NCI-H128 (cell line): ENCODE data around the gene DIP2C.

Source experiments
- DNase-seq: peaks from one replicate; lab custom pipeline; 2025; ENCODE audit not compliant: unreplicated experiment; lab: John Stamatoyannopoulos, UW

Gene DIP2C, protein sequence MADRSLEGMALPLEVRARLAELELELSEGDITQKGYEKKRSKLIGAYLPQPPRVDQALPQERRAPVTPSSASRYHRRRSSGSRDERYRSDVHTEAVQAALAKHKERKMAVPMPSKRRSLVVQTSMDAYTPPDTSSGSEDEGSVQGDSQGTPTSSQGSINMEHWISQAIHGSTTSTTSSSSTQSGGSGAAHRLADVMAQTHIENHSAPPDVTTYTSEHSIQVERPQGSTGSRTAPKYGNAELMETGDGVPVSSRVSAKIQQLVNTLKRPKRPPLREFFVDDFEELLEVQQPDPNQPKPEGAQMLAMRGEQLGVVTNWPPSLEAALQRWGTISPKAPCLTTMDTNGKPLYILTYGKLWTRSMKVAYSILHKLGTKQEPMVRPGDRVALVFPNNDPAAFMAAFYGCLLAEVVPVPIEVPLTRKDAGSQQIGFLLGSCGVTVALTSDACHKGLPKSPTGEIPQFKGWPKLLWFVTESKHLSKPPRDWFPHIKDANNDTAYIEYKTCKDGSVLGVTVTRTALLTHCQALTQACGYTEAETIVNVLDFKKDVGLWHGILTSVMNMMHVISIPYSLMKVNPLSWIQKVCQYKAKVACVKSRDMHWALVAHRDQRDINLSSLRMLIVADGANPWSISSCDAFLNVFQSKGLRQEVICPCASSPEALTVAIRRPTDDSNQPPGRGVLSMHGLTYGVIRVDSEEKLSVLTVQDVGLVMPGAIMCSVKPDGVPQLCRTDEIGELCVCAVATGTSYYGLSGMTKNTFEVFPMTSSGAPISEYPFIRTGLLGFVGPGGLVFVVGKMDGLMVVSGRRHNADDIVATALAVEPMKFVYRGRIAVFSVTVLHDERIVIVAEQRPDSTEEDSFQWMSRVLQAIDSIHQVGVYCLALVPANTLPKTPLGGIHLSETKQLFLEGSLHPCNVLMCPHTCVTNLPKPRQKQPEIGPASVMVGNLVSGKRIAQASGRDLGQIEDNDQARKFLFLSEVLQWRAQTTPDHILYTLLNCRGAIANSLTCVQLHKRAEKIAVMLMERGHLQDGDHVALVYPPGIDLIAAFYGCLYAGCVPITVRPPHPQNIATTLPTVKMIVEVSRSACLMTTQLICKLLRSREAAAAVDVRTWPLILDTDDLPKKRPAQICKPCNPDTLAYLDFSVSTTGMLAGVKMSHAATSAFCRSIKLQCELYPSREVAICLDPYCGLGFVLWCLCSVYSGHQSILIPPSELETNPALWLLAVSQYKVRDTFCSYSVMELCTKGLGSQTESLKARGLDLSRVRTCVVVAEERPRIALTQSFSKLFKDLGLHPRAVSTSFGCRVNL (N-terminal part only)

GRCh38 chr10:689452-690371, at the start of gene DIP2C:
TSS of gene DIP2C (minus strand) at chr10:689668. CDS start at chr10:689578, 90 bp downstream.
- DNase-seq: peak; percentile 13

- no peak for DNase-seq
These were observed 45.0 kb upstream of the DIP2C start for GRCh38 chr10:734481-734880.

- DNase-seq: no peak
These were observed 43.6 kb upstream of the DIP2C start for GRCh38 chr10:733086-733485.

- no peak for DNase-seq
These were observed 39.7 kb upstream of the DIP2C start for GRCh38 chr10:729213-729612.

DNA sequence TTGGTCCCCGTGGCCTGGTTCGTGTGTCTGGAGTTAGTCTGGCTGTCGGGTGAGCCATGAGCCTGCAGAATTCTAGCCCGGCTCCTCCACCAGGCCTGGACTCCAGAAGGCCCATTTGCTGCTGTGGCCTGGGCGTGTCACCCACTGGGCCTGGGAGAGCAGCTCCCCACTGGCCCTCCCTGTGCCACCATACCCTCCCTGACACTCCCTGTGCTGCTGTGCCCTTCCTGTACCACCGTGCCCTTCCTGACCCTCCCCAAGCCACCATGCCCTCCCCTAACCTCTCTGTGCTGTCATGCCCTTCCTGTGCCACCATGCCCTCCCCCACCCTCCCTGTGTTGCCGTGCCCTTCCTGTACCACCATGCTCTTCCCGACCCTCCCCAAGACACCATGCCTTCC, 39.1 kb upstream of the DIP2C start:
- no peak for DNase-seq

GRCh38 chr10:727162-727790, 37.8 kb upstream of the DIP2C start:
- DNase-seq: no peak

- DNase-seq: no peak
These were observed 36.3 kb upstream of the DIP2C start for GRCh38 chr10:725786-726185.

DNA sequence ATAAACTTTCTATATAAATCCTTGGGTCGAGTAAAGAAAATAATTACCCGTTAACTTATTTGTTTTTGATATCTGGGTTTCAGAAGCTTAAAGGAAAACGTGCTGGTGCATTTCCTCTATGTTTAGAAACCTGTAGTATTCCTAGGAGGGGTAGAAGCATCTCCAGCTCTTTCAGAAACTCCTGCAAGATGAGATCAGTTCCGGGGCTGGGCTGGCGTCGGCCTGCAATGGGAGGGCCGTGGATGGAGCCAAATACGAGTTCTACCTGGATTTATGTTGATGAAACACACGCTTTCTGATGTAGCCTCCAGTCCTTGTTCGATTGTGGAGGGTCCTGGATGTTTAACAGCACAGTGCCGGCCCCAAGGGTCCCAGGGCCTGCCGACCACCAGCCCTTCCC, 35.8 kb upstream of the DIP2C start:
- no peak for DNase-seq

GRCh38 chr10:723973-724372, 34.5 kb upstream of the DIP2C start:
- DNase-seq: no peak

- DNase-seq: no peak
These were observed 33.0 kb upstream of the DIP2C start for GRCh38 chr10:722281-723060.

DNA sequence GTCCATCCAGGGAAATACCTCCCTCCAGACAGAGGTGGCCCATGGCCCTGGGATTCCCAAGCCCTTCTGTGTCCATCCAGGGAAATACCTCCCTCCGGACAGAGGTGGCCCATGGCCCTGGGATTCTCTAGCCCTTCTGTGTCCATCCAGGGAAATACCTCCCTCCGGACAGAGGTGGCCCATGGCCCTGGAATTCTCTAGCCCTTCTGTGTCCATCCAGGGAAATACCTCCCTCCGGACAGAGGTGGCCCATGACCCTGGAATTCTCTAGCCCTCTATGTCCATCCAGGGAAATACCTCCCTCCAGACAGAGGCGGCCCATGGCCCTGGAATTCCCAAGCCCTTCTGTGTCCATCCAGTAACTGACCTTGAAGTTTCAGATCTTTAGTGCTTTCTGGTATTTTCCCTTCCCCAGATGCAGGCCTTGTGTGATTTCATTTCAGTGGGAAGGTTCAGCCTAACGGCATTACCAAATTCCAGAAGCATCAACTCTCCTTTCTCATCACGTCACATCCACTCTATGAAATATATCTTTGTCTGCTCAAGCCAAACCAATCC, 28.8 kb upstream of the DIP2C start:
- DNase-seq: no peak

DNA sequence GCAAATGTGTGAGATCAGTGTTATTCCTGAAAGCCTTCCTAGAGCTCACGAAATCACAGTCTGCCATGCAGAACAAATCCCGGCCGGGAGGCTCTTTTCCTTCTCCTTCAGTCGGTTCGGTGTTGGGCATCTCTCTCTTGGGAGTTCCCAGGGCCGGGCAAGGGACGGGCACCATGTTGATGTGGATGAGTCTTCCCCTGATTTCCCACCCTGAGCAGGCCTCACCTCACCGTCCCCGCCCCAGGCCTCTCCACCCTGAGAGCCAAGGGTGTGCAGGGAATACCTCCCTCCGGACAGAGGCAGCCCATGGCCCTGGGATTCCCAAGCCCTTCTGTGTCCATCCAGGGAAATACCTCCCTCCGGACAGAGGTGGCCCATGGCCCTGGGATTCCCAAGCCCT, 28.0 kb upstream of the DIP2C start:
- DNase-seq: no peak

DNA sequence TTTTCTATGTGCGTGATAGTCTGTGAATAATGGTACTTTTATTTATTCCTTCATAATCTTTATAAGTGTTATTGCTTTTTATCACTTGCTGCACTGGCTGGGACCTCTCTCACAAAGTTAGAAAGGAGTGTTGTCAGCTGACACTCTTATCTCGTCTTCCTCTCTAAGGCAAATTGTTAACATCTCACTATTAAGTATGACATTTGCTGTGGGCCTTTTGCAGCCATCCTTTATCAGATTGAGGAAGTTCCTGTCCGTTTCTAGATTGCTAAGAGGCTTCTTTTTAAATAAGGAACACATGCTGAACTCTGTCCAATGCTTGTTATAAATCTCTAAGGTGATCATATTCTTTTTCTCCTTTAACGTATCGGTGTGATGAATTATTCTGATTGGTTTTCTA, 27.4 kb upstream of the DIP2C start:
- no peak for DNase-seq

- DNase-seq: no peak
These were observed 24.7 kb upstream of the DIP2C start for GRCh38 chr10:714214-714613.

DNA sequence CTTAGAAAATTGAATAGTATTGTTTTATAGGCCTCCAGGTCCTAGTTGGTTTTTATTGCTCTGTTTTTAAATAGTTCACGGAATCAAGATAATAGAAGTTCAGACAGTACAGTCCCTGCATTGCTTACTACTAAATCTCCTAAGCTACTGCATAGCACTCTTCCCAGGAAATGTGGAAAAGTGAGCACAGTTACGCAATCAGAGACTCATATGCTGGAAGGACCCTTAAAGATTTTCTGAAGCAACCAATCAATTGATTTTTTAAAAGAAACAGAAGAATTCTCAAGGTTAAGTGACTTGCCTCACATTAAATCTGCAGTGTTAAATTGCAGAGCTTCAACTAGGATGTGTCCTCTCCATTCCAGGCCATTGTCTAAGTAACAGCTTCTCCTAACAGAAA, 23.1 kb upstream of the DIP2C start:
- DNase-seq: no peak

GRCh38 chr10:712089-712488, 22.6 kb upstream of the DIP2C start:
- no peak for DNase-seq

GRCh38 chr10:707861-708260, 18.4 kb upstream of the DIP2C start:
- no peak for DNase-seq

- DNase-seq: no peak
These were observed 18.0 kb upstream of the DIP2C start for GRCh38 chr10:707456-707855.

DNA sequence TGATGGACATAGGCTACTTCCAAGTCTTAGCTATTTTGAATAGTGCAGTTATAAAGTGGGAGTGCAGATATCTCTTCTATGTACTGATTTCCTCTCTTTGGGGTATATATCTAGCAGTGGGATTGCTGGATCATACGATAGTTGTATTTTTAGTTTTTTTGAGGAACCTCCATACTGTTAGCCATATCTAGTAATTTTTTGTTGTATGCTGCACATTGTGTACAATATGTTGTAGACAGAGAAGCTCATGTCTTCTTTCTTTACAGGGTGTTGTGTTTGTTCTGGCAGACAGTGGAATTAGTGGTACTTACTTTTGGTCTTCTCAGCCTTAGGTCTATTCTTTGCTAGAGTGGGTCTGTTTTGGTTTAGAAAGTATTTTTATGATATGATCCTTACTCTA, 13.7 kb upstream of the DIP2C start:
- DNase-seq: no peak
